ENCODE measurements around the gene CHRNB1. TPM values are rescaled to one million over a fixed set of nuclear protein-coding genes. Genes with fewer than 3 reads are reported as not detected.

Gene CHRNB1
- total RNA-seq, 1 donor from 2014 or later, result 11.7 TPM

GRCh38 chr17:7502987-7503386, 58.1 kb downstream of the CHRNB1 start:
- Mint-ChIP-seq H3K4me3 (ENCODE audit: unreplicated experiment) (no peak overlapping the region), H3K4me1 (ENCODE audit: low read depth, unreplicated experiment) (no peaks in the 10 kb centered on the region), H3K9me3 (ENCODE audit: unreplicated experiment) (no peaks in the 10 kb centered on the region), H3K27ac (ENCODE audit: unreplicated experiment) (no peak overlapping the region), H3K27me3 (ENCODE audit: low read depth, unreplicated experiment) (no peaks in the 10 kb centered on the region), H3K36me3 (ENCODE audit: low read depth, unreplicated experiment) (peaks cover 33% of the 10 kb centered on the region)
- no peak overlapping the region for H2AFZ ChIP-seq (ENCODE audit: low read depth, low read length)
- H3K79me2 ChIP-seq (ENCODE audit: insufficient read depth, low read length), result peaks cover 23% of the 10 kb centered on the region
- DNase-seq (ENCODE audit: low read depth) (no peak), FAIRE-seq (no peak)
- no peaks in the 10 kb centered on the region for H3K27me3 ChIP-seq (ENCODE audit: insufficient read depth, low read length)
- no peak overlapping the region for H3K27ac ChIP-seq (ENCODE audit: low read depth, low read length)
- no peak overlapping the region for H3K4me3 ChIP-seq (ENCODE audit: insufficient read depth, low read depth, low read length)
- peaks cover 78% of the 10 kb centered on the region for H3K36me3 ChIP-seq (ENCODE audit: insufficient read depth, low read length)
- no peak overlapping the region for H3K4me2 ChIP-seq (ENCODE audit: low read length)
- H4K20me1 ChIP-seq (ENCODE audit: insufficient read depth, low read length), result peaks cover 65% of the 10 kb centered on the region
- no peak overlapping the region for H3K9ac ChIP-seq (ENCODE audit: low read length)
- H3K9me3 ChIP-seq (ENCODE audit: insufficient read depth, low read depth, low read length), result no peaks in the 10 kb centered on the region
- TF ChIP-seq, protein P1, sequence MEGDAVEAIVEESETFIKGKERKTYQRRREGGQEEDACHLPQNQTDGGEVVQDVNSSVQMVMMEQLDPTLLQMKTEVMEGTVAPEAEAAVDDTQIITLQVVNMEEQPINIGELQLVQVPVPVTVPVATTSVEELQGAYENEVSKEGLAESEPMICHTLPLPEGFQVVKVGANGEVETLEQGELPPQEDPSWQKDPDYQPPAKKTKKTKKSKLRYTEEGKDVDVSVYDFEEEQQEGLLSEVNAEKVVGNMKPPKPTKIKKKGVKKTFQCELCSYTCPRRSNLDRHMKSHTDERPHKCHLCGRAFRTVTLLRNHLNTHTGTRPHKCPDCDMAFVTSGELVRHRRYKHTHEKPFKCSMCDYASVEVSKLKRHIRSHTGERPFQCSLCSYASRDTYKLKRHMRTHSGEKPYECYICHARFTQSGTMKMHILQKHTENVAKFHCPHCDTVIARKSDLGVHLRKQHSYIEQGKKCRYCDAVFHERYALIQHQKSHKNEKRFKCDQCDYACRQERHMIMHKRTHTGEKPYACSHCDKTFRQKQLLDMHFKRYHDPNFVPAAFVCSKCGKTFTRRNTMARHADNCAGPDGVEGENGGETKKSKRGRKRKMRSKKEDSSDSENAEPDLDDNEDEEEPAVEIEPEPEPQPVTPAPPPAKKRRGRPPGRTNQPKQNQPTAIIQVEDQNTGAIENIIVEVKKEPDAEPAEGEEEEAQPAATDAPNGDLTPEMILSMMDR (IDR thresholded peaks at IDR 0.05; ENCODE audit: insufficient read depth, low read depth, low read length), result peak; percentile 6
- TF ChIP-seq EZH2 (IDR thresholded peaks at IDR 0.05; ENCODE audit: insufficient read depth, low read length), result no peak
- H3K4me1 ChIP-seq (ENCODE audit: insufficient read depth, low read length), result no peaks in the 10 kb centered on the region

DNA sequence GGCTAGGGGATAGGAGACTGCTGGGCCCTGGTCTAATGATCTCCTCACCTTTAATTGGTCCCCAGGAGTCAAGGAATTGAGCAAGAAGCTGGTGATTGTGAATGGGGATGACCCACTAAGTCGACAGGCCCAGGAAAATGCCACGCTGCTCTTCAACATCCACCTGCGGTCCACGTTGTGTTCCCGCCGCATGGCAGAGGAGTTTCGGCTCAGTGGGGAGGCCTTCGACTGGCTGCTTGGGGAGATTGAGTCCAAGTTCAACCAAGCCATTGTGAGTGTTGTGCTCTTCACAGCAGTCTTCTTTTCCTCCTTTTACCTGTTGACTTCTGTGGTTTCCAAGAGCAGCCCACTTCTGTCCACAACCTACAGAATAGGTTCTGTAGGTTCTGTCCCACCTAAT, 58.7 kb downstream of the CHRNB1 start:
- TF ChIP-seq, protein P1 (IDR thresholded peaks at IDR 0.05; ENCODE audit: insufficient read depth, low read depth, low read length), result no peak
- TF ChIP-seq EZH2 (IDR thresholded peaks at IDR 0.05; ENCODE audit: insufficient read depth, low read length), result no peak
- H4K20me1 ChIP-seq (ENCODE audit: insufficient read depth, low read length), result peaks cover 61% of the 10 kb centered on the region
- Mint-ChIP-seq H3K27ac (ENCODE audit: unreplicated experiment) (peak overlapping the region; percentile 18), H3K36me3 (ENCODE audit: low read depth, unreplicated experiment) (peaks cover 29% of the 10 kb centered on the region), H3K4me1 (ENCODE audit: low read depth, unreplicated experiment) (no peaks in the 10 kb centered on the region), H3K4me3 (ENCODE audit: unreplicated experiment) (no peak overlapping the region), H3K9me3 (ENCODE audit: unreplicated experiment) (no peaks in the 10 kb centered on the region), H3K27me3 (ENCODE audit: low read depth, unreplicated experiment) (no peaks in the 10 kb centered on the region)
- no peak overlapping the region for H2AFZ ChIP-seq (ENCODE audit: low read depth, low read length)
- no peak overlapping the region for H3K4me3 ChIP-seq (ENCODE audit: insufficient read depth, low read depth, low read length)
- H3K4me1 ChIP-seq (ENCODE audit: insufficient read depth, low read length), result no peaks in the 10 kb centered on the region
- FAIRE-seq, result no peak
- H3K9me3 ChIP-seq (ENCODE audit: insufficient read depth, low read depth, low read length), result no peaks in the 10 kb centered on the region
- DNase-seq (ENCODE audit: low read depth), result no peak
- no peaks in the 10 kb centered on the region for H3K27me3 ChIP-seq (ENCODE audit: insufficient read depth, low read length)
- no peak overlapping the region for H3K27ac ChIP-seq (ENCODE audit: low read depth, low read length)
- no peak overlapping the region for H3K9ac ChIP-seq (ENCODE audit: low read length)
- H3K36me3 ChIP-seq (ENCODE audit: insufficient read depth, low read length), result peaks cover 73% of the 10 kb centered on the region
- peaks cover 18% of the 10 kb centered on the region for H3K79me2 ChIP-seq (ENCODE audit: insufficient read depth, low read length)
- H3K4me2 ChIP-seq (ENCODE audit: low read length), result no peak overlapping the region

Other genes starting within 250 kb of the CHRNB1 start
- 45.6 and 48.0 TPM in 2 replicates for gene DLG4, start 225.2 kb upstream of the CHRNB1 start, total RNA-seq
- 354 and 399 TPM in 2 replicates for gene ACADVL, start 225.1 kb upstream of the CHRNB1 start, total RNA-seq
- gene DVL2, start 210.5 kb upstream of the CHRNB1 start, total RNA-seq, result 30.2 and 34.4 TPM in 2 replicates
- gene PHF23, start 205.6 kb upstream of the CHRNB1 start, total RNA-seq, result 78.0 and 89.5 TPM in 2 replicates
- 434 and 454 TPM in 2 replicates for gene GABARAP, start 202.6 kb upstream of the CHRNB1 start, total RNA-seq
- gene CTDNEP1, start 193.3 kb upstream of the CHRNB1 start, total RNA-seq, result 102 and 103 TPM in 2 replicates
- 24.9 and 25.4 TPM in 2 replicates for gene ELP5, start 192.8 kb upstream of the CHRNB1 start, total RNA-seq
- 4.6 and 10.5 TPM in 2 replicates for gene CLDN7, start 182.6 kb upstream of the CHRNB1 start, total RNA-seq
- 0.30 TPM in 1 of 2 replicates, not detected in the other for gene SLC2A4, start 163.3 kb upstream of the CHRNB1 start, total RNA-seq
- gene YBX2, start 150.4 kb upstream of the CHRNB1 start, total RNA-seq, result 0.24 and 0.86 TPM in 2 replicates
- 841 and 915 TPM in 2 replicates for gene EIF5A, start 137.4 kb upstream of the CHRNB1 start, total RNA-seq
- gene GPS2, start 129.7 kb upstream of the CHRNB1 start, total RNA-seq, result 41.7 and 49.8 TPM in 2 replicates
- 32.5 and 32.6 TPM in 2 replicates for gene NEURL4, start 115.7 kb upstream of the CHRNB1 start, total RNA-seq
- gene ACAP1, start 108.5 kb upstream of the CHRNB1 start, total RNA-seq, result 14.4 and 16.0 TPM in 2 replicates
- 31.6 and 41.4 TPM in 2 replicates for gene KCTD11, start 92.9 kb upstream of the CHRNB1 start, total RNA-seq
- gene TMEM95, start 89.9 kb upstream of the CHRNB1 start, total RNA-seq, result 0.30 TPM in 1 of 2 replicates, not detected in the other
- 0.36 and 1.6 TPM in 2 replicates for gene TNK1, start 64.0 kb upstream of the CHRNB1 start, total RNA-seq
- 65.7 and 67.6 TPM in 2 replicates for gene PLSCR3, start 50.5 kb upstream of the CHRNB1 start, total RNA-seq
- 45.7 and 52.9 TPM in 2 replicates for gene TMEM256, start 41.0 kb upstream of the CHRNB1 start, total RNA-seq
- 77.3 and 80.7 TPM in 2 replicates for gene NLGN2, start 37.2 kb upstream of the CHRNB1 start, total RNA-seq
- gene SPEM1, start 24.7 kb upstream of the CHRNB1 start, total RNA-seq, result 0.23 TPM in 1 of 2 replicates, not detected in the other
- gene SPEM2, start 19.4 kb upstream of the CHRNB1 start, total RNA-seq, result 0.14 and 0.17 TPM in 2 replicates
- gene SPEM3, start 16.2 kb upstream of the CHRNB1 start, total RNA-seq, result 0.07 TPM in 1 of 2 replicates, not detected in the other
- gene TMEM102, start 9.6 kb upstream of the CHRNB1 start, total RNA-seq, result 10.7 and 11.8 TPM in 2 replicates
- 22.4 and 30.7 TPM in 2 replicates for gene FGF11, start 5.5 kb upstream of the CHRNB1 start, total RNA-seq
- 31.0 and 31.2 TPM in 2 replicates for gene ZBTB4, start 34.6 kb downstream of the CHRNB1 start, total RNA-seq
- gene SLC35G6, start 36.4 kb downstream of the CHRNB1 start, total RNA-seq, result not detected in 2 replicates
- 143 and 151 TPM in 2 replicates for gene POLR2A, start 39.3 kb downstream of the CHRNB1 start, total RNA-seq
- gene TNFSF12, start 104.0 kb downstream of the CHRNB1 start, total RNA-seq, result 2.4 and 3.4 TPM in 2 replicates
- 0.43 and 0.93 TPM in 2 replicates for gene TNFSF13, start 113.7 kb downstream of the CHRNB1 start, total RNA-seq
- 51.4 and 58.7 TPM in 2 replicates for gene SENP3, start 116.9 kb downstream of the CHRNB1 start, total RNA-seq
- 4.4 and 6.2 TPM in 2 replicates for gene CD68, start 134.6 kb downstream of the CHRNB1 start, total RNA-seq
- gene MPDU1, start 138.8 kb downstream of the CHRNB1 start, total RNA-seq, result 44.6 and 51.2 TPM in 2 replicates
- 1.7 and 4.0 TPM in 2 replicates for gene SOX15, start 145.0 kb downstream of the CHRNB1 start, total RNA-seq
- 54.3 and 60.2 TPM in 2 replicates for gene FXR2, start 169.8 kb downstream of the CHRNB1 start, total RNA-seq
- 47.2 and 49.8 TPM in 2 replicates for gene SAT2, start 182.8 kb downstream of the CHRNB1 start, total RNA-seq
- gene SHBG, start 185.1 kb downstream of the CHRNB1 start, total RNA-seq, result 0.79 and 1.4 TPM in 2 replicates
- 0.65 and 0.89 TPM in 2 replicates for gene ATP1B2, start 205.9 kb downstream of the CHRNB1 start, total RNA-seq
- gene TP53, start 242.4 kb downstream of the CHRNB1 start, total RNA-seq, result 94.4 and 100 TPM in 2 replicates
- gene WRAP53, start 243.4 kb downstream of the CHRNB1 start, total RNA-seq, result 14.2 and 15.1 TPM in 2 replicates